ENCODE measurements around the gene KLHL15.

DNA sequence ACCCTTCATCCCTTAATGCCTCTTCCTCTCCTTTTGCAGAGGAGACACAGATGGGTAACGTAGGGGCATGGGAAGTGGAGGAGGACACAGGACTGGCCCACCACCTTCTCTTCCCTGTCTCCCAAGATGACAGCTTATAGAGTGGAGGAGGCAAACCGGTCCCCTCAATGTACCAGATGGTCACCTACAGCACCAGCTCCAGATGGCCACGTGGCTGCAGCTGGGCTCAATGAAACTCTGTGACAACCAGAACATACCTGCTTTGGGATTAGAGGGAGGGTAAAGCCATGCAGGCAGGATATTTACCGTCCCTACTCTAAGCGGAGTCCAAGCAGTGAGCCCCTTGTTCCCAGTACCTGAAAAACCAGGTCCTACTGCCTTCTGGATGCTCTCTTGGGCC, 7.5 kb upstream of the KLHL15 start:
- TF ChIP-seq MAZ (IDR thresholded peaks at IDR 0.05; ENCODE audit: borderline replicate concordance, low read depth, low read length) = no peak
- no peak for TF ChIP-seq CEBPB (IDR thresholded peaks at IDR 0.05; ENCODE audit: low read depth, low read length)
- TF ChIP-seq, protein P1, sequence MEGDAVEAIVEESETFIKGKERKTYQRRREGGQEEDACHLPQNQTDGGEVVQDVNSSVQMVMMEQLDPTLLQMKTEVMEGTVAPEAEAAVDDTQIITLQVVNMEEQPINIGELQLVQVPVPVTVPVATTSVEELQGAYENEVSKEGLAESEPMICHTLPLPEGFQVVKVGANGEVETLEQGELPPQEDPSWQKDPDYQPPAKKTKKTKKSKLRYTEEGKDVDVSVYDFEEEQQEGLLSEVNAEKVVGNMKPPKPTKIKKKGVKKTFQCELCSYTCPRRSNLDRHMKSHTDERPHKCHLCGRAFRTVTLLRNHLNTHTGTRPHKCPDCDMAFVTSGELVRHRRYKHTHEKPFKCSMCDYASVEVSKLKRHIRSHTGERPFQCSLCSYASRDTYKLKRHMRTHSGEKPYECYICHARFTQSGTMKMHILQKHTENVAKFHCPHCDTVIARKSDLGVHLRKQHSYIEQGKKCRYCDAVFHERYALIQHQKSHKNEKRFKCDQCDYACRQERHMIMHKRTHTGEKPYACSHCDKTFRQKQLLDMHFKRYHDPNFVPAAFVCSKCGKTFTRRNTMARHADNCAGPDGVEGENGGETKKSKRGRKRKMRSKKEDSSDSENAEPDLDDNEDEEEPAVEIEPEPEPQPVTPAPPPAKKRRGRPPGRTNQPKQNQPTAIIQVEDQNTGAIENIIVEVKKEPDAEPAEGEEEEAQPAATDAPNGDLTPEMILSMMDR (conservative IDR thresholded peaks at IDR 0.05; ENCODE audit: low read depth, low read length) = no peak
- TF ChIP-seq POLR2A (IDR thresholded peaks at IDR 0.05; ENCODE audit: low read depth, low read length) = no peak
- no peak for TF ChIP-seq RAD21 (IDR thresholded peaks at IDR 0.05; ENCODE audit: low read length)
- TF ChIP-seq FOS (IDR thresholded peaks at IDR 0.05; ENCODE audit: low read depth, low read length) = no peak
